ENCODE measurements around the gene STXBP5L. TPM values are rescaled to one million over a fixed set of nuclear protein-coding genes. Genes with fewer than 3 reads are reported as not detected.

STXBP5L gene
- total and polyA plus RNA-seq, 2 donors, result 0.02 to 0.33 TPM

- H3K9me3 ChIP-seq (ENCODE audit: control insufficient read depth in 2 of 2, insufficient read depth in 1 of 2, low read length in 1 of 2), result peaks cover 2 to 14% of the 10 kb centered on the region in 2 donors
These were observed 75.3 kb downstream of the STXBP5L start for GRCh38 chr3:120983321-120983665.

GRCh38 chr3:120983841-120984240, 75.8 kb downstream of the STXBP5L start:
- Histone ChIP-seq H3K27ac (ENCODE audit: low read depth in 1 of 2, low read length in 1 of 2) (no peak overlapping the region), H3K4me1 (ENCODE audit: control insufficient read depth in 2 of 2, insufficient read depth in 2 of 2, low read length in 2 of 2) (no peaks in the 10 kb centered on the region), H3K4me3 (ENCODE audit: low read length in 2 of 2) (no peak overlapping the region), H3K36me3 (ENCODE audit: control insufficient read depth in 2 of 2, insufficient read depth in 2 of 2, low read length in 1 of 2) (no peaks in the 10 kb centered on the region), H3K9me3 (ENCODE audit: control insufficient read depth in 2 of 2, insufficient read depth in 1 of 2, low read length in 1 of 2) (peaks cover 2 to 14% of the 10 kb centered on the region in 2 donors), H3K27me3 (ENCODE audit: control insufficient read depth in 2 of 2, insufficient read depth in 1 of 2, low read length in 1 of 2) (no peaks in the 10 kb centered on the region)
- no peak for DNase-seq (ENCODE audit: low read depth in 6 of 9, low spot score in 9 of 9)
- 38% methylated on average over 2 of the region's 2 CpGs for WGBS

More at GRCh38 chr3:120983321-120983665, 75.3 kb downstream of the STXBP5L start:
- 46% methylated on average over 1 of the region's 1 CpG for WGBS
- DNase-seq (ENCODE audit: low read depth in 6 of 9, low spot score in 9 of 9), result no peak
- H3K4me3 ChIP-seq (ENCODE audit: low read length in 2 of 2), result no peak overlapping the region
- no peaks in the 10 kb centered on the region for H3K4me1 ChIP-seq (ENCODE audit: control insufficient read depth in 2 of 2, insufficient read depth in 2 of 2, low read length in 2 of 2)
- no peak overlapping the region for H3K27ac ChIP-seq (ENCODE audit: low read depth in 1 of 2, low read length in 1 of 2)
- no peaks in the 10 kb centered on the region for H3K36me3 ChIP-seq (ENCODE audit: control insufficient read depth in 2 of 2, insufficient read depth in 2 of 2, low read length in 1 of 2)
- H3K27me3 ChIP-seq (ENCODE audit: control insufficient read depth in 2 of 2, insufficient read depth in 1 of 2, low read length in 1 of 2), result no peaks in the 10 kb centered on the region

- WGBS, result 85% methylated on average over 1 of the region's 1 CpG
- Histone ChIP-seq H3K27ac (ENCODE audit: low read depth in 1 of 2, low read length in 1 of 2) (no peak overlapping the region), H3K36me3 (ENCODE audit: control insufficient read depth in 2 of 2, insufficient read depth in 2 of 2, low read length in 1 of 2) (no peaks in the 10 kb centered on the region), H3K9me3 (ENCODE audit: control insufficient read depth in 2 of 2, insufficient read depth in 1 of 2, low read length in 1 of 2) (peaks cover 2 to 14% of the 10 kb centered on the region in 2 donors), H3K27me3 (ENCODE audit: control insufficient read depth in 2 of 2, insufficient read depth in 1 of 2, low read length in 1 of 2) (no peaks in the 10 kb centered on the region), H3K4me3 (ENCODE audit: low read length in 2 of 2) (no peak overlapping the region), H3K4me1 (ENCODE audit: control insufficient read depth in 2 of 2, insufficient read depth in 2 of 2, low read length in 2 of 2) (no peaks in the 10 kb centered on the region)
- no peak for DNase-seq (ENCODE audit: low read depth in 6 of 9, low spot score in 9 of 9)
These were observed 77.2 kb downstream of the STXBP5L start for GRCh38 chr3:120985242-120985641.

- Histone ChIP-seq H3K27ac (ENCODE audit: low read depth in 1 of 2, low read length in 1 of 2) (no peak overlapping the region), H3K9me3 (ENCODE audit: control insufficient read depth in 2 of 2, insufficient read depth in 1 of 2, low read length in 1 of 2) (no peaks in the 10 kb centered on the region), H3K4me1 (ENCODE audit: control insufficient read depth in 2 of 2, insufficient read depth in 2 of 2, low read length in 2 of 2) (no peaks in the 10 kb centered on the region), H3K4me3 (ENCODE audit: low read length in 2 of 2) (no peak overlapping the region), H3K27me3 (ENCODE audit: control insufficient read depth in 2 of 2, insufficient read depth in 1 of 2, low read length in 1 of 2) (no peaks in the 10 kb centered on the region), H3K36me3 (ENCODE audit: control insufficient read depth in 2 of 2, insufficient read depth in 2 of 2, low read length in 1 of 2) (no peaks in the 10 kb centered on the region)
- DNase-seq (ENCODE audit: low read depth in 6 of 9, low spot score in 9 of 9), result no peak
- 98% methylated on average over 4 of the region's 4 CpGs for WGBS
These were observed 81.0 kb downstream of the STXBP5L start for GRCh38 chr3:120988994-120989393.

GRCh38 chr3:121018917-121019321, 110.9 kb downstream of the STXBP5L start:
- peaks cover 0 to 13% of the 10 kb centered on the region in 2 donors for H3K9me3 ChIP-seq (ENCODE audit: control insufficient read depth in 2 of 2, insufficient read depth in 1 of 2, low read length in 1 of 2)
- 91% methylated on average over 8 of the region's 8 CpGs for WGBS
- H3K4me3 ChIP-seq (ENCODE audit: low read length in 2 of 2), result no peak overlapping the region
- no peak for DNase-seq (ENCODE audit: low read depth in 6 of 9, low spot score in 9 of 9)
- no peak overlapping the region for H3K27ac ChIP-seq (ENCODE audit: low read depth in 1 of 2, low read length in 1 of 2)
- H3K27me3 ChIP-seq (ENCODE audit: control insufficient read depth in 2 of 2, insufficient read depth in 1 of 2, low read length in 1 of 2), result no peaks in the 10 kb centered on the region
- no peaks in the 10 kb centered on the region for H3K4me1 ChIP-seq (ENCODE audit: control insufficient read depth in 2 of 2, insufficient read depth in 2 of 2, low read length in 2 of 2)
- H3K36me3 ChIP-seq (ENCODE audit: control insufficient read depth in 2 of 2, insufficient read depth in 2 of 2, low read length in 1 of 2), result no peaks in the 10 kb centered on the region

- WGBS, result 84% methylated on average over 6 of the region's 6 CpGs
- H3K4me3 ChIP-seq (ENCODE audit: low read length in 2 of 2), result no peak overlapping the region
- DNase-seq (ENCODE audit: low read depth in 6 of 9, low spot score in 9 of 9), result no peak
- peaks cover 0 to 10% of the 10 kb centered on the region in 2 donors for H3K9me3 ChIP-seq (ENCODE audit: control insufficient read depth in 2 of 2, insufficient read depth in 1 of 2, low read length in 1 of 2)
- H3K27ac ChIP-seq (ENCODE audit: low read depth in 1 of 2, low read length in 1 of 2), result no peak overlapping the region
- H3K27me3 ChIP-seq (ENCODE audit: control insufficient read depth in 2 of 2, insufficient read depth in 1 of 2, low read length in 1 of 2), result no peaks in the 10 kb centered on the region
- H3K36me3 ChIP-seq (ENCODE audit: control insufficient read depth in 2 of 2, insufficient read depth in 2 of 2, low read length in 1 of 2), result no peaks in the 10 kb centered on the region
- H3K4me1 ChIP-seq (ENCODE audit: control insufficient read depth in 2 of 2, insufficient read depth in 2 of 2, low read length in 2 of 2), result no peaks in the 10 kb centered on the region
These were observed 155.6 kb downstream of the STXBP5L start for GRCh38 chr3:121063628-121064027.

GRCh38 chr3:121064121-121064520, 156.1 kb downstream of the STXBP5L start:
- H3K27me3 ChIP-seq (ENCODE audit: control insufficient read depth in 2 of 2, insufficient read depth in 1 of 2, low read length in 1 of 2), result no peaks in the 10 kb centered on the region
- H3K36me3 ChIP-seq (ENCODE audit: control insufficient read depth in 2 of 2, insufficient read depth in 2 of 2, low read length in 1 of 2), result no peaks in the 10 kb centered on the region
- H3K4me1 ChIP-seq (ENCODE audit: control insufficient read depth in 2 of 2, insufficient read depth in 2 of 2, low read length in 2 of 2), result no peaks in the 10 kb centered on the region
- no peak for DNase-seq (ENCODE audit: low read depth in 6 of 9, low spot score in 9 of 9)
- H3K9me3 ChIP-seq (ENCODE audit: control insufficient read depth in 2 of 2, insufficient read depth in 1 of 2, low read length in 1 of 2), result peaks cover 0 to 10% of the 10 kb centered on the region in 2 donors
- H3K27ac ChIP-seq (ENCODE audit: low read depth in 1 of 2, low read length in 1 of 2), result no peak overlapping the region
- 86% methylated on average over 6 of the region's 6 CpGs for WGBS
- no peak overlapping the region for H3K4me3 ChIP-seq (ENCODE audit: low read length in 2 of 2)

GRCh38 chr3:121072133-121072532, 164.1 kb downstream of the STXBP5L start:
- Histone ChIP-seq H3K9me3 (ENCODE audit: control insufficient read depth in 2 of 2, insufficient read depth in 1 of 2, low read length in 1 of 2) (peaks cover 0 to 9% of the 10 kb centered on the region in 2 donors), H3K4me3 (ENCODE audit: low read length in 2 of 2) (no peak overlapping the region), H3K4me1 (ENCODE audit: control insufficient read depth in 2 of 2, insufficient read depth in 2 of 2, low read length in 2 of 2) (no peaks in the 10 kb centered on the region), H3K36me3 (ENCODE audit: control insufficient read depth in 2 of 2, insufficient read depth in 2 of 2, low read length in 1 of 2) (no peaks in the 10 kb centered on the region), H3K27me3 (ENCODE audit: control insufficient read depth in 2 of 2, insufficient read depth in 1 of 2, low read length in 1 of 2) (no peaks in the 10 kb centered on the region), H3K27ac (ENCODE audit: low read depth in 1 of 2, low read length in 1 of 2) (no peak overlapping the region)
- DNase-seq (ENCODE audit: low read depth in 6 of 9, low spot score in 9 of 9), result no peak
- WGBS, result 84% methylated on average over 6 of the region's 6 CpGs

- Histone ChIP-seq H3K27ac (ENCODE audit: low read depth in 1 of 2, low read length in 1 of 2) (no peak overlapping the region), H3K4me1 (ENCODE audit: control insufficient read depth in 2 of 2, insufficient read depth in 2 of 2, low read length in 2 of 2) (no peaks in the 10 kb centered on the region), H3K36me3 (ENCODE audit: control insufficient read depth in 2 of 2, insufficient read depth in 2 of 2, low read length in 1 of 2) (no peaks in the 10 kb centered on the region), H3K4me3 (ENCODE audit: low read length in 2 of 2) (no peak overlapping the region), H3K27me3 (ENCODE audit: control insufficient read depth in 2 of 2, insufficient read depth in 1 of 2, low read length in 1 of 2) (no peaks in the 10 kb centered on the region), H3K9me3 (ENCODE audit: control insufficient read depth in 2 of 2, insufficient read depth in 1 of 2, low read length in 1 of 2) (peaks cover 0 to 11% of the 10 kb centered on the region in 2 donors)
- 97% methylated on average over 7 of the region's 7 CpGs for WGBS
- DNase-seq (ENCODE audit: low read depth in 6 of 9, low spot score in 9 of 9), result no peak
These were observed 165.0 kb downstream of the STXBP5L start for GRCh38 chr3:121073011-121073410.

- 98% methylated on average over 3 of the region's 3 CpGs for WGBS
These were observed 167.2 kb downstream of the STXBP5L start for GRCh38 chr3:121075191-121075590.

More at GRCh38 chr3:121075191-121075590, 167.2 kb downstream of the STXBP5L start:
- DNase-seq (ENCODE audit: low read depth in 6 of 9, low spot score in 9 of 9), result no peak
- Histone ChIP-seq H3K27ac (ENCODE audit: low read depth in 1 of 2, low read length in 1 of 2) (no peak overlapping the region), H3K9me3 (ENCODE audit: control insufficient read depth in 2 of 2, insufficient read depth in 1 of 2, low read length in 1 of 2) (peaks cover 0 to 19% of the 10 kb centered on the region in 2 donors), H3K4me1 (ENCODE audit: control insufficient read depth in 2 of 2, insufficient read depth in 2 of 2, low read length in 2 of 2) (no peaks in the 10 kb centered on the region), H3K36me3 (ENCODE audit: control insufficient read depth in 2 of 2, insufficient read depth in 2 of 2, low read length in 1 of 2) (no peaks in the 10 kb centered on the region), H3K4me3 (ENCODE audit: low read length in 2 of 2) (no peak overlapping the region), H3K27me3 (ENCODE audit: control insufficient read depth in 2 of 2, insufficient read depth in 1 of 2, low read length in 1 of 2) (no peaks in the 10 kb centered on the region)
